Chondrocyte (in vitro differentiated cells): ENCODE results near the gene ALK. TPM values are rescaled to one million over a fixed set of nuclear protein-coding genes. Genes with fewer than 3 reads are reported as not detected.

Experiments used
- DNase-seq: peaks from one replicate; pipeline ENCODE4 v3.0.0; 2021; ENCODE audit warnings: mixed read lengths, low spot score
- H3K27ac Mint-ChIP-seq: one replicate; pipeline ENCODE4 v1.8.0; 2021; ENCODE audit warnings: mild to moderate bottlenecking, moderate library complexity, mixed read lengths; ENCODE audit not compliant: unreplicated experiment
- H3K27me3 Mint-ChIP-seq: 2 replicates; pipeline ENCODE4 v1.8.0; 2021; ENCODE audit warnings: low read depth, mixed read lengths
- H3K36me3 Mint-ChIP-seq: 2 replicates; pipeline ENCODE4 v1.8.0; 2021; ENCODE audit warnings: low read depth, mixed read lengths
- H3K4me1 Mint-ChIP-seq: 2 replicates; pipeline ENCODE4 v1.8.0; 2021; ENCODE audit warnings: low read depth, mild to moderate bottlenecking, mixed read lengths
- H3K4me3 Mint-ChIP-seq: one replicate; pipeline ENCODE4 v1.8.0; 2021; ENCODE audit warnings: mild to moderate bottlenecking, moderate library complexity, mixed read lengths; ENCODE audit not compliant: unreplicated experiment
- H3K9me3 Mint-ChIP-seq: 2 replicates; pipeline ENCODE4 v1.8.0; 2021; ENCODE audit warnings: low read depth, mixed read lengths
- CTCF ChIP-seq: fragments of 200-600 bp; sonication (generic); IDR thresholded peaks from 2 replicates; pipeline ENCODE4 v1.5.0; 2021; ENCODE audit warnings: antibody characterized with exemption, mild to moderate bottlenecking, moderate library complexity
- total RNA-seq: library from RNA; stranded (reverse); gene quantifications from 3 replicates; pipeline ENCODE4 v1.2.1, GENCODE V29; 2021

The ALK gene
- total RNA-seq, 1 donor from 2014 or later, result 0.07 TPM

GRCh38 chr2:29353403-29353991 lies 567.9 kb downstream of the ALK start:
- no peak for TF ChIP-seq CTCF
- no peak overlapping the region for H3K27ac Mint-ChIP-seq
- H3K4me1 Mint-ChIP-seq, result no peaks in the 10 kb centered on the region
- DNase-seq, result no peak
- H3K36me3 Mint-ChIP-seq, result no peaks in the 10 kb centered on the region
- no peaks in the 10 kb centered on the region for H3K9me3 Mint-ChIP-seq
- H3K27me3 Mint-ChIP-seq, result peaks cover 34% of the 10 kb centered on the region
- H3K4me3 Mint-ChIP-seq, result no peak overlapping the region

GRCh38 chr2:29351916-29352591 lies 569.3 kb downstream of the ALK start:
- TF ChIP-seq CTCF, result no peak
- Mint-ChIP-seq H3K4me3 (no peak overlapping the region), H3K27me3 (peaks cover 37% of the 10 kb centered on the region), H3K9me3 (no peaks in the 10 kb centered on the region), H3K27ac (no peak overlapping the region), H3K36me3 (no peaks in the 10 kb centered on the region), H3K4me1 (no peaks in the 10 kb centered on the region)
- no peak for DNase-seq

- Mint-ChIP-seq H3K4me3 (no peak overlapping the region), H3K4me1 (no peaks in the 10 kb centered on the region), H3K27ac (no peak overlapping the region), H3K9me3 (no peaks in the 10 kb centered on the region), H3K36me3 (no peaks in the 10 kb centered on the region), H3K27me3 (peaks cover 45% of the 10 kb centered on the region)
- no peak for TF ChIP-seq CTCF
- no peak for DNase-seq
These were observed 570.1 kb downstream of the ALK start for GRCh38 chr2:29351248-29351647.

GRCh38 chr2:29349316-29350030 lies 571.9 kb downstream of the ALK start:
- peaks cover 51% of the 10 kb centered on the region for H3K27me3 Mint-ChIP-seq
- no peaks in the 10 kb centered on the region for H3K9me3 Mint-ChIP-seq
- no peak for DNase-seq
- H3K36me3 Mint-ChIP-seq, result no peaks in the 10 kb centered on the region
- no peak overlapping the region for H3K27ac Mint-ChIP-seq
- H3K4me3 Mint-ChIP-seq, result no peak overlapping the region
- H3K4me1 Mint-ChIP-seq, result no peaks in the 10 kb centered on the region
- TF ChIP-seq CTCF, result no peak

- Mint-ChIP-seq H3K9me3 (no peaks in the 10 kb centered on the region), H3K27ac (no peak overlapping the region), H3K36me3 (no peaks in the 10 kb centered on the region), H3K4me3 (no peak overlapping the region), H3K4me1 (no peaks in the 10 kb centered on the region), H3K27me3 (peaks cover 43% of the 10 kb centered on the region)
- no peak for DNase-seq
- TF ChIP-seq CTCF, result no peak
These were observed 573.5 kb downstream of the ALK start for GRCh38 chr2:29347774-29348461.
